SK-N-SH treated with all-trans-retinoic acid at 6 μM for 48 hours (cell line): ENCODE data around the gene PLXNA4.

Experiments
- ATAC-seq: fragments of 200-7000 bp; cut with Tn5 transposase; 3 replicates; pipeline ENCODE4 v1.9.1; 2020; ENCODE audit warnings: mild to moderate bottlenecking, moderate library complexity
- BACH2 ChIP-seq: fragments of 250-450 bp; sonication (Bioruptor Pico); IDR thresholded peaks from 2 replicates; pipeline ENCODE4 v1.9.0; 2021; ENCODE audit warnings: mild to moderate bottlenecking, borderline replicate concordance
- CREB5 ChIP-seq: fragments of 250-450 bp; sonication (Bioruptor Pico); IDR thresholded peaks from 2 replicates; pipeline ENCODE4 v1.5.1; 2020; ENCODE audit warnings: low read depth, mild to moderate bottlenecking, moderate library complexity
- CSDC2 ChIP-seq: fragments of 250-450 bp; sonication (Bioruptor Pico); IDR thresholded peaks from 2 replicates; pipeline ENCODE4 v1.5.0; 2020; ENCODE audit warnings: mild to moderate bottlenecking, moderate library complexity
- ISL1 ChIP-seq: fragments of 250-450 bp; sonication (Bioruptor Pico); IDR thresholded peaks from 2 replicates; pipeline ENCODE4 v2.1.2; 2022; ENCODE audit warnings: mild to moderate bottlenecking, moderate library complexity
- OSR1 ChIP-seq: fragments of 250-450 bp; sonication (Bioruptor Pico); IDR thresholded peaks from 2 replicates; pipeline ENCODE4 v1.8.0; 2022; ENCODE audit warnings: moderate library complexity, mild to moderate bottlenecking, inconsistent platforms
- RARB ChIP-seq: fragments of 250-450 bp; sonication (Bioruptor Pico); IDR thresholded peaks from 2 replicates; pipeline ENCODE4 v1.8.0; 2021; ENCODE audit warnings: mild to moderate bottlenecking, moderate library complexity
- TOX ChIP-seq: fragments of 250-450 bp; sonication (Bioruptor Pico); IDR thresholded peaks from 2 replicates; pipeline ENCODE4 v1.8.0; 2021; ENCODE audit warnings: mild to moderate bottlenecking, moderate library complexity, borderline replicate concordance
- ZC3H10 ChIP-seq: fragments of 250-450 bp; sonication (Bioruptor Pico); IDR thresholded peaks from 2 replicates; pipeline ENCODE4 v1.5.1; 2021; ENCODE audit warnings: mild to moderate bottlenecking, moderate library complexity
- ZFP3 ChIP-seq: fragments of 250-450 bp; sonication (Bioruptor Pico); IDR thresholded peaks from 2 replicates; pipeline ENCODE4 v1.5.0; 2020; ENCODE audit warnings: mild to moderate bottlenecking, moderate library complexity
- ZNF565 ChIP-seq: fragments of 450-650 bp; formaldehyde crosslinking; conservative IDR thresholded peaks from 2 replicates; pipeline ENCODE4 v1.5.0; 2020; ENCODE audit warnings: low read depth, mild to moderate bottlenecking, moderate library complexity
- ZNF70 ChIP-seq: fragments of 450-650 bp; formaldehyde crosslinking; IDR thresholded peaks from 2 replicates; pipeline ENCODE4 v1.5.0; 2020; ENCODE audit warnings: mild to moderate bottlenecking, moderate library complexity
- ZNF8 ChIP-seq: fragments of 450-650 bp; formaldehyde crosslinking; IDR thresholded peaks from 2 replicates; pipeline ENCODE4 v1.5.0; 2020; ENCODE audit warnings: mild to moderate bottlenecking, moderate library complexity
- TF ChIP-seq, protein P1 (sequence below): fragments of 250-450 bp; sonication (Bioruptor Pico); IDR thresholded peaks from 2 replicates; pipeline ENCODE4 v1.5.1; 2021; ENCODE audit warnings: mild to moderate bottlenecking, moderate library complexity
- TF ChIP-seq, protein P2 (sequence below): fragments of 250-450 bp; sonication (Bioruptor Pico); IDR thresholded peaks from 2 replicates; pipeline ENCODE4 v1.8.0; 2021; ENCODE audit warnings: low read depth, mild to moderate bottlenecking, moderate library complexity, borderline replicate concordance
- TF ChIP-seq, protein P3 (sequence below): fragments of 250-450 bp; sonication (Bioruptor Pico); IDR thresholded peaks from 2 replicates; pipeline ENCODE4 v1.8.0; 2020; ENCODE audit warnings: mild to moderate bottlenecking, moderate library complexity, borderline replicate concordance

Gene PLXNA4

DNA sequence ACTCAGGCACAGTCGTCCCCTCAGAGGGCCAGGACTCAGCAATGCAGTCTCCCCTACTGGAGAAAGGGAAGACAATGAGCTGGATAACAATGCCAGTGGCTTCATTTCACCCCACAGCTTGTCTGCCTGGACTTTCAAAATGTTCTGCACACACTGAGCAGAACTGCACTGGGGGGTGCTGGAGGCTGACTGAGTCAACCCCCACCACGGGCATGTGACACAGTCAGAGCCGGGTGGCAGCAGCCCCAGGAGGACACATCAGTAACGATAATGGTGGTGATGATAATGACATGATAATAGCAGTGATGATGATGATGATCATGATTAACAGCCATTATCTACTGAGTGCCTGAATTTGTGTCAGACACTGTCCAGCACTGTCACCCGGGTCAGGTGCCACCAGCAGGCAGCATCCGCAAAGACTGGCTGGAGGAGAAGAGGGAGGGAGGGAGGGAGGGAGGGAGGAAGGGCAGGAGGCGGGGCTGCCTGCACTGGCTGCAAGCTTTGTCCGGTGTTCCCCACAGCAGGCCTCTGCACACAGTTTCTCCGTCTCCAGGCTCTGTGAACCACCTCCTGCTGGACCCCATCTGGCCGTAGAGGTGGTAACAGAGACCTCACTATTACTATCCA, 67.4 kb downstream of the PLXNA4 start:
- no peak for TF ChIP-seq ZNF8 (CRISPR knock-in tag)
- TF ChIP-seq BACH2 (CRISPR knock-in tag), result no peak
- no peak for TF ChIP-seq RARB (CRISPR knock-in tag)
- no peak for TF ChIP-seq CREB5 (CRISPR knock-in tag)
- TF ChIP-seq, all 23 proteins: peak for 0
- ATAC-seq, result no peak

GRCh38 chr7:132504852-132505251, 71.4 kb downstream of the PLXNA4 start:
- TF ChIP-seq ZFP3 (CRISPR knock-in tag) (no peak), RARB (CRISPR knock-in tag) (no peak), ZNF8 (CRISPR knock-in tag) (no peak), CSDC2 (CRISPR knock-in tag) (no peak), BACH2 (CRISPR knock-in tag) (no peak), ZNF565 (CRISPR knock-in tag) (no peak), OSR1 (no peak)
- TF ChIP-seq, protein P1, sequence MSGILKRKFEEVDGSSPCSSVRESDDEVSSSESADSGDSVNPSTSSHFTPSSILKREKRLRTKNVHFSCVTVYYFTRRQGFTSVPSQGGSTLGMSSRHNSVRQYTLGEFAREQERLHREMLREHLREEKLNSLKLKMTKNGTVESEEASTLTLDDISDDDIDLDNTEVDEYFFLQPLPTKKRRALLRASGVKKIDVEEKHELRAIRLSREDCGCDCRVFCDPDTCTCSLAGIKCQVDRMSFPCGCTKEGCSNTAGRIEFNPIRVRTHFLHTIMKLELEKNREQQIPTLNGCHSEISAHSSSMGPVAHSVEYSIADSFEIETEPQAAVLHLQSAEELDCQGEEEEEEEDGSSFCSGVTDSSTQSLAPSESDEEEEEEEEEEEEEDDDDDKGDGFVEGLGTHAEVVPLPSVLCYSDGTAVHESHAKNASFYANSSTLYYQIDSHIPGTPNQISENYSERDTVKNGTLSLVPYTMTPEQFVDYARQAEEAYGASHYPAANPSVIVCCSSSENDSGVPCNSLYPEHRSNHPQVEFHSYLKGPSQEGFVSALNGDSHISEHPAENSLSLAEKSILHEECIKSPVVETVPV (CRISPR knock-in tag), result no peak
- TF ChIP-seq, protein P2, sequence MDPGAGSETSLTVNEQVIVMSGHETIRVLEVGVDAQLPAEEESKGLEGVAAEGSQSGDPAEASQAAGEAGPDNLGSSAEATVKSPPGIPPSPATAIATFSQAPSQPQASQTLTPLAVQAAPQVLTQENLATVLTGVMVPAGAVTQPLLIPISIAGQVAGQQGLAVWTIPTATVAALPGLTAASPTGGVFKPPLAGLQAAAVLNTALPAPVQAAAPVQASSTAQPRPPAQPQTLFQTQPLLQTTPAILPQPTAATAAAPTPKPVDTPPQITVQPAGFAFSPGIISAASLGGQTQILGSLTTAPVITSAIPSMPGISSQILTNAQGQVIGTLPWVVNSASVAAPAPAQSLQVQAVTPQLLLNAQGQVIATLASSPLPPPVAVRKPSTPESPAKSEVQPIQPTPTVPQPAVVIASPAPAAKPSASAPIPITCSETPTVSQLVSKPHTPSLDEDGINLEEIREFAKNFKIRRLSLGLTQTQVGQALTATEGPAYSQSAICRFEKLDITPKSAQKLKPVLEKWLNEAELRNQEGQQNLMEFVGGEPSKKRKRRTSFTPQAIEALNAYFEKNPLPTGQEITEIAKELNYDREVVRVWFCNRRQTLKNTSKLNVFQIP (CRISPR knock-in tag), result no peak
- TF ChIP-seq, protein P3, sequence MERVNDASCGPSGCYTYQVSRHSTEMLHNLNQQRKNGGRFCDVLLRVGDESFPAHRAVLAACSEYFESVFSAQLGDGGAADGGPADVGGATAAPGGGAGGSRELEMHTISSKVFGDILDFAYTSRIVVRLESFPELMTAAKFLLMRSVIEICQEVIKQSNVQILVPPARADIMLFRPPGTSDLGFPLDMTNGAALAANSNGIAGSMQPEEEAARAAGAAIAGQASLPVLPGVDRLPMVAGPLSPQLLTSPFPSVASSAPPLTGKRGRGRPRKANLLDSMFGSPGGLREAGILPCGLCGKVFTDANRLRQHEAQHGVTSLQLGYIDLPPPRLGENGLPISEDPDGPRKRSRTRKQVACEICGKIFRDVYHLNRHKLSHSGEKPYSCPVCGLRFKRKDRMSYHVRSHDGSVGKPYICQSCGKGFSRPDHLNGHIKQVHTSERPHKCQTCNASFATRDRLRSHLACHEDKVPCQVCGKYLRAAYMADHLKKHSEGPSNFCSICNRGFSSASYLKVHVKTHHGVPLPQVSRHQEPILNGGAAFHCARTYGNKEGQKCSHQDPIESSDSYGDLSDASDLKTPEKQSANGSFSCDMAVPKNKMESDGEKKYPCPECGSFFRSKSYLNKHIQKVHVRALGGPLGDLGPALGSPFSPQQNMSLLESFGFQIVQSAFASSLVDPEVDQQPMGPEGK (CRISPR knock-in tag), result no peak
- no peak; the same call in 2 of the 3 replicates for ATAC-seq

DNA sequence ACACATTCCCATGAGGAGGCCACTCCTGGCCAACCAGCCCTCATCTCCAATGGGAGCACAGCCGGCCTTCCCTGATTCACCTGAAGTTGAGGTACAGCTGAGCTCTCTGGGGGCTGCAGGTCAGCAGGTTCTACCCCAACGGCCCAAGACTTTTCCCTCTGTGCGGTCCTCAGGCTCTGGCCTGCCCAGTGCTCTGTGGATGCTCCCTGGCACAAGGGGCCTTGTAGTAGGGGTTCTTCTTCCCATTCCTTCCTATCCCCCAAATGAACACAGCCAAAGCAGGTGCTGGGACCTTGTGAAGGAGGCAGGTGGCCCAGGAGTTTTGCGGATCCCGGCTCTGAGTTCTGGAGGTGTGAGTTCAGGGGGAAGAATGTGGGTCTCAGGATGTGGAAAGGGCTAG, 72.2 kb downstream of the PLXNA4 start:
- TF ChIP-seq ZNF70 (no peak), BACH2 (CRISPR knock-in tag) (no peak), ISL1 (CRISPR knock-in tag) (no peak)
- TF ChIP-seq, protein P3 (CRISPR knock-in tag), result no peak
- TF ChIP-seq, all 23 proteins: peak for 0
- no peak for ATAC-seq

DNA sequence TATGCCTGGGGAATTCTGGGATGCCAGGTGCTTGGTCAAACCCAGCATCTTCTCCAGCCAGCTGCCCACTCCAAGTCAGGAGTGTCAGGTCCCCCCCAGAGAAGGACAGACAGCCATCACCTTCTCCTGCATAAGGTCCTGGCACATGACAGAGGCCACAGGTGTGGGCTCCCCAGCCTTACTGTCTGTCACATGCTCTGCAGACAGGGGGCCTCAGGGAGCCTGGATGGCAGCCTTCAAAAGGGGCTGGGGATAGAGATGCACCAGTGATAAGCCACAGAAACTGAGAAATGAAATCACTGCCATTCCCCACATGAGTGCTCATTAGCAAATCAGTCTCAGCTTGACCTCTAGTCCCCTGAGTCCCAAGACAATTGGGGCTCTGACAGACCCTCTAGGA, 72.9 kb downstream of the PLXNA4 start:
- no peak for ATAC-seq
- TF ChIP-seq TOX, result no peak

GRCh38 chr7:132501956-132502355, 74.3 kb downstream of the PLXNA4 start:
- no peak for TF ChIP-seq CSDC2 (CRISPR knock-in tag)
- TF ChIP-seq ZC3H10 (CRISPR knock-in tag), result no peak
- no peak for TF ChIP-seq BACH2 (CRISPR knock-in tag)
- no peak for TF ChIP-seq ZNF565 (CRISPR knock-in tag)
- no peak for ATAC-seq
